CD4-positive, alpha-beta T cell treated with Interleukin-15 for 1 hour (primary cell): ENCODE measurements around the gene DYDC2.

Experiments used
- DNase-seq: peaks from one replicate; pipeline ENCODE4 v3.0.0-alpha.2; 2020

DYDC2 gene

DNA sequence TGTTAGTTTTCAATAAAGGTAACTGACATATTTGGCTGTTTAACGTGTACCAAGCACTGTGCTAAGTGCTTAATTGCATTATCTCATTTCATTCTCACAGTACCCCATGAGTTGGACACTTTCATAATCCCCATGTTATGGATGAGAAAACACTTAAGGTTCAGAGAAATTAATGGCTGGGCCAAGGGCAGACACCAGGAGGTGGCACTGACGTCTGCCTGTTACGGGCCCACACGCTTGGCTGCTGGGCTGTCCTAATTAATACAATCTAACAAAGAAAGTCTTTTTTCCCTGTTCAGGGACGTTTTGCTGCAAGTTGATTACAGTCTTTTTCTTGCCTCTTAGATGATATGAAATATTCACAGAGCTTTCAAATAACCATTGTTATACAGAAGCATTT, 16.1 kb downstream of the DYDC2 start:
- DNase-seq, result no peak

DNA sequence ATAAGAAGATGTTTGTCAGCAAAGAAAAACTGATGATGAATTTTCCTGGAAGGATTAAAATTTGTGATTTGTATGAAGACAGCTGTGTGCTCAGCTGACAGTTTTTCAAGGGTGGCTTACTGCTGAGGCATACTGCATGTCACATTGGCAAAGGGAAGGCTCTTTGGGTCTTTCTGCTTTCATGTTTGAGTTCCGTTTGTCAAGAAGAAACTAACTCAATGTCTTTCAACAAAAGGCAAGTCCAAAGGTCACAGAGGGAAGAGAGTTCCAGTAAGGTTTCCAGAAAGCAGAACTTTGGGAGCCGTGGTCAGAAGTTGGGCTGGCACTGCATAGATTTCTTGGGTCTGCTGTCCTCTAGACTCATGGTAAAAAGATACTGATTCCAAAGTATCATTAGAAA, 16.9 kb downstream of the DYDC2 start:
- no peak for DNase-seq

DNA sequence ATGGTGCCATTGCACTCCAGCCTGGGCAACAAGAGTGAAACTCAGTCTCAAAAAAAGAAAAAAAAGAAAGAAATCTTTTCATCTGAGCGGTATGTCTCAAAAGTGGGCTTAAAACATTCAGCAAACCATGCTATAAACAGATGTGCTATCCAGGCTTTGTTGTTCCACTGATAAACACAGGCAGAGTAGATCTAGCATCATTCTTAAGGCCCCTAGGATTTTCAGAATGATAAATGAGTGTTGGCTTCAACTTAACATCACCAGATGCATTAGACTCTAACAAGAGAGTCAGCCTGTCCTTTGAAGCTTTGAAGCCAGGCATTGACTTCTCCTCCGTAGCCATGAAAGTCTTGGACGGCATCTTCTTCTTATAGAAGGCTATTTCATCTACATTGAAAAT, 23.1 kb downstream of the DYDC2 start:
- no peak for DNase-seq

GRCh38 chr10:80380185-80380584, 23.6 kb downstream of the DYDC2 start:
- no peak for DNase-seq

- peak; percentile 50 for DNase-seq
Observed at GRCh38 chr10:80382989-80383388, 26.4 kb downstream of the DYDC2 start.

GRCh38 chr10:80390740-80391139, 34.2 kb downstream of the DYDC2 start:
- DNase-seq, result no peak

- DNase-seq, result no peak
Observed at GRCh38 chr10:80392250-80392649, 35.7 kb downstream of the DYDC2 start.

GRCh38 chr10:80394358-80394916, 37.9 kb downstream of the DYDC2 start:
- no peak for DNase-seq

DNA sequence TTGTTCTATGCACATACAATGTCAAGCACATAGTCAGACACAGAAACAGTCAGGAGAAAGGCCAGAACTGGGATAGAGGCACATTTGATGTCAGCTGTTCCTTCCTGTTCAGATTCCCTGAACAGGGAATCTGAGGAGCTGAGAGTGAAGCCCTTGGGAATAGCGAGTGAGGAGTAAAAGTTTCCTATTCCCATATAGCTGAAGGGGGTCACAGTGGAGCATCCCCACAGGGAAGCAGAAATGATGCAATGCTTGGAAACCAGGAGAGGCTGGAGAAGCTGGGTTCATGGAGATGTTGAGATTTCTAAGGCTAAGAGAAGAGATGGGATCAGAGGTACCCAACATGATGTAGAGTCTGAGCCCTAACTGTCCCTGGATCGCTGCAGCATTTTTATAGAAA, 40.4 kb downstream of the DYDC2 start:
- no peak for DNase-seq

- no peak for DNase-seq
Observed at GRCh38 chr10:80400136-80400804, 43.7 kb downstream of the DYDC2 start.

GRCh38 chr10:80405035-80405434, 48.5 kb downstream of the DYDC2 start:
- no peak for DNase-seq

DNA sequence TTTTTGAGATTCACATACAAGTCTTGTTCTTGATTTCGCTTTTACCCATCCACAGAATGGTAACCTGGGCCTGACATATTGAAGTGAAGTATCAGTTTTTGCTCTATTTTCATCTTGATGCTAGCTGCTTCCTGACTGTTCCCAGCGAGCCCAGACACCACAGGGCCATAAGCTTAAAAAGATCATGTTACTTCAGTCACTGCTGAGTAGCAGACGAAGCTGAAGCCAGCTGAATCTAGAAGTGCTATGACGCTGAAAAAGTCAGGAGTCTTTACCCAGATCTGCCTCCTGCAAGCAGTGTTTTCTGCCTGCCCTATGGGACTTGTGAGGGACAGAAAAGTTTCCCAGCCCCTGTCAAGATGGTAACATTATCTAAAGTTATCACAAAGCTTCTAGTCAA, 49.0 kb downstream of the DYDC2 start:
- no peak for DNase-seq

DNA sequence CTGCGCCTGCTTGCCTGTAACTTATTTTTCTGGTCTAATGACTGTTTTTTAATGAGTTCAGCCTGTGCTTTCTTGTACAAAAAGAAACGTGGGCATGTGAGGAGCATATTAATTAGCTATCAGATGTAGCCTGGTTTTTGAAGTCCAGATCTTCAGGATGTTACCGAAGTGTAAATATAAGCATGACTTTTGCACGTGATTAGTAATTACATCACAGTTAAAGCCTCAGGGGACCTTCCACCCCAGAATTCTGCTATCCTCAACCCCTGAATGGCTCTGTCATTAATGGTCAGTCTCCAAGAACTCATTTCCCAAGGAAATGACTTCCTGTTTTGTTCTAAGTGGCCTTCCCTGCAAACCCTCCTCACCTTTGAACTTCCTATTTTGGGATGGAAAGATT, 49.6 kb downstream of the DYDC2 start:
- no peak for DNase-seq

- DNase-seq, result no peak
Observed at GRCh38 chr10:80407812-80408241, 51.2 kb downstream of the DYDC2 start.

DNA sequence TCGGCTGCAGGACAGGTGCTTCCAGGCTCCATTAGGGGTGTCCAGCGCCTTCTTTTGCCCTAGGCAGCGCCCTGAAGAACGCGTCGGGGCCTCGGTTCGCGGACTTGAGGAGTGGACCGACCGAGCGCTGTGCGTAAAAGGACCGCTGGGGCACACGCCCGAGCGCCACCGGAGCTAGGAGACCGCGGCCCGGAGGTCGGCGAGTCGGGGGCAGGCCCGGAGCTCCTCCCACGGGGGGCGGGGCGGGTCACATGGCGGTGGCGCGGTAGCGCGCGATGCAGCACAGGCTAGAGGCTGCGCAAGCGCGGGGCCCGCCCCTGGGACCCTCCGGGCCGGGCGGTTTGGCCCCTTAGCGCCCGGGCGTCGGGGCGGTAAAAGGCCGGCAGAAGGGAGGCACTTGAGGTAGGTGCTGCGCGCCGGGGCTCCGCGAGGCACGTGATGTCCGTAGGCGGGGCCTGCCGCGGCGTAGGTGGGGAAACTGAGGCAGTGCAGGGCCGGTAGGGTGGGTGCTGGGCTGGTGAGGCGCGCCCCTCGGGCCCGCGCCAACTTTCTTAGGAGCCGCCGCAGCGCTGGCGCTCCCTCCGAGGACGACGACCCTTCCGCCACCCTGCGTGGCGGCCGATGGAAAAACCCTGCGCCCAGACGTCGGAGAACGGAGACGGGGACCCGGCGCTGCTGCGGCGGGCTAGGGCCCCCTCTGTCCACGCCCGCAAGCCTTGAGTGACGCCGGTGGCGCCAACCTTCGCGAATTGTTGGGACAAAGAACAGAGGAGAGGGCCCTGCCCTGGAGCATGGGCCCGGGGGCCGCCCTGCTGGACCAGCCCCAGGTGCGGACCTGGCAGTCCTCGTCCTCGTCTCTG, 51.9 kb downstream of the DYDC2 start, which contains the start of gene PRXL2A:
PRXL2A (plus strand) TSS at position 310 of the 860 bp plus-strand sequence. CDS start 11,917 bp downstream, outside the sequence.
- peak; percentile 79 for DNase-seq

GRCh38 chr10:80409121-80409520, 52.5 kb downstream of the DYDC2 start:
- DNase-seq, result no peak

GRCh38 chr10:80410122-80410521, 53.5 kb downstream of the DYDC2 start:
- no peak for DNase-seq

- no peak for DNase-seq
Observed at GRCh38 chr10:80410578-80411145, 54.1 kb downstream of the DYDC2 start.

GRCh38 chr10:80411267-80411668, 54.7 kb downstream of the DYDC2 start:
- DNase-seq, result no peak

- DNase-seq, result no peak
Observed at GRCh38 chr10:80411681-80412220, 55.2 kb downstream of the DYDC2 start.

- no peak for DNase-seq
Observed at GRCh38 chr10:80412486-80412885, 55.9 kb downstream of the DYDC2 start.

DNA sequence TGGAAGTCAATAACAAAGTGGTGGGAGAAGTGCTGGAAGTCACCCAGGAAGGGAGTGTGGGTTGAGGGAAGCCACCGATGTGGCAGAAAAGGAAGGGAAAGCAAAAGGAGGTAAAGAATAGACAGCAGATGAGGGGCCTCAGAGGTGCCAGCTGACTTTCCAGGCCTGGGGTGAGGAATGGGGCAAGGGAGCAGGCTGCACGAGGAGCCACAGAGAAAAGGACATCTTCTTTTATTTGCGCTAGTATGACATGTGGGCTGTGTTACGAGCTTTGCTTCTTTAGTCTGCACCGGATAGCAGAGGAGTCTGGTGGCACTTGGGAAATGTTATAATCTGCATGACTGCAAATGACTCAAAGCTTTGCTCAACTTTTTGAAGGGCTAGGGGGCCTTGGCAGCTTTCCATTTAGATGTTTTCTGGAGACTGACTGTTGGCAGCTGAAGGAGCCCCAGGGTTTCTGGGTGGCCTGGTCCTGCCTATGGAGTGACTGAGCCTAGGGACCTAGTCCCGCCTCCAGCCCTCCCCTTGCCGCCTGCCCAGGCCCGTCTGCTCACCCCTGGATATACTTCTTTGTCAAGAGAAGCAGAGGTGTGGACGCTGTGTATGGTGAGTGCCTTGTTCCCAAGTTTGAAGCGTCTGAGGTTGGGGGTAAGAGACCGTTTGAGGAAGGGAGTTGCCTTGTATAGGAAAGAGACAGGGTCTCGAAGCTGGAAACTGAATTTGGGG, 56.9 kb downstream of the DYDC2 start:
- no peak for DNase-seq
